Activated T-cell treated with anti-CD3 and anti-CD28 coated beads for 1 hour (primary cell): ENCODE data around the gene ITIH2.
"Not testable (repeated sequence)": the region's sequence is repeated elsewhere in the genome, so short reads cannot be mapped to it uniquely, and the experiment has no call there.

Experiments used
- DNase-seq: peaks from one replicate; pipeline ENCODE4 v3.0.0-alpha.2; 2020; ENCODE audit warnings: low read depth

Gene ITIH2

GRCh38 chr10:7744307-7744706 is 41.2 kb downstream of the ITIH2 start:
- DNase-seq, result no peak

DNA sequence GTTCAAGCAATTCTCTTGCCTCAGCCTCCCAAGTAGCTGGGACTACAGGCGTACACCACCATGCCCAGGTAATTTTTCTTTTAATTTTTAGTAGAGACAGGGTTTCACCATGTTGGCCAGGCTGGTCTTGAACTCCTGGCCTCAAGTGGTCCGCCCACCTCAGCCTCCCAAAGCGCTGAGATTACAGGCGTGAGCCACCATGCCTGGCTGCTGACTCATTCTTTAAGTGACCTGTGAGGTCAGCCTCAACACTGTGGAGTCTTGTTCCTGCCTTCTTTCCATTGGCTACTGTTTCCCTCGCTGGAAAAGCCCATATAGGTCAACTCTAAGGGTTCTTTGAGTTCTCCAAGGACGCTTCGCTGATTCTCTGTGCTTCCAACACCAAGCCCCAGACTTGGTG is 45.5 kb downstream of the ITIH2 start:
- DNase-seq, result not testable (repeated sequence)

- no peak for DNase-seq
Measured at GRCh38 chr10:7750222-7750621, 47.1 kb downstream of the ITIH2 start.

GRCh38 chr10:7752251-7752650 is 49.1 kb downstream of the ITIH2 start:
- no peak for DNase-seq

DNA sequence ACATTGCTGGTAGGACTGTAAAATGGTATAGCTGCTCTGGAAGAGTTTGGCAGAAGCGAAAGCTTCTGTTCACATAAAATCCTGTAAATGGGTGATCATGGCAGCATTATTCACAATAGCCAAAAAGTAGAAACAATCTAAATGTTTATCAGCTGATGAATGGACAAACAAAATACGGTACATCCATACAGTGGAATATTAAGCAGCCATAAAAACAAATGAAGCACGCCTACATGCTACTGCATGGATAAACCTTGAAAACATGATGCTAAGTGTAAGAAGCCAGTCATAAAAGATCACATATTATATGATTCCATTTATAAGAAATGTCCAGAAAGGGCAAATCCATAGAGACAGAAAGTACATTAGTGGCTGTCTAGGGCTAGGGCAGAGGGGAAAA is 52.0 kb downstream of the ITIH2 start:
- no peak for DNase-seq

DNA sequence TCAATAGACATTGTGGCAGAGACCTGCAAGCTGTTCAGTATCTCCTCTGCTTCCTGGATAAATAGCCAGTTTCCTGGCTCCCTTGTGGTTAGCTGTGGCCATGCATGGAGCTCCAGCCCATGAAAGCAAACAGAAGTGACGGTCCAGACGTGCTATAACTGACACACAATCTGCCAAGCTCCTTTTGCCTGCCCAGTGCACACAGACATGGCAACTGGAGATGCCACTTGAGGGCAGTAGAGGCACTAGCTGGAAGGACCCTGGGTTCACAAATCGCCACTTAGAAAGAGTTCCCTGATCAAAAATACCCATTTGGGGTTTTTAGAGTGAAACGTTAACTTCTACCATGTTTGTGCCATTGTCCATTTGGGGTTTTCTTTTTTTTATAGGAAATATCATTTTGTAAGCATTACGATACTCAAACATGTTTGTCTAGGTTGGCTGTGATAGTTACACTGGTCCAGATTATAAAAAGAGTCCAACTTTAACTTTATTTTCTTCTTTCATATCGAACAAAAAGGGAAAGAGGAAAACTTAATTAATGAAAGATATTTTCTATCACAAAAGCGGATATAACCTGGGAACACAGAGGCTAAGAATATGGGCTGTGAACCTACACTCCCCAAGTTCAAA is 53.4 kb downstream of the ITIH2 start:
- no peak for DNase-seq

DNA sequence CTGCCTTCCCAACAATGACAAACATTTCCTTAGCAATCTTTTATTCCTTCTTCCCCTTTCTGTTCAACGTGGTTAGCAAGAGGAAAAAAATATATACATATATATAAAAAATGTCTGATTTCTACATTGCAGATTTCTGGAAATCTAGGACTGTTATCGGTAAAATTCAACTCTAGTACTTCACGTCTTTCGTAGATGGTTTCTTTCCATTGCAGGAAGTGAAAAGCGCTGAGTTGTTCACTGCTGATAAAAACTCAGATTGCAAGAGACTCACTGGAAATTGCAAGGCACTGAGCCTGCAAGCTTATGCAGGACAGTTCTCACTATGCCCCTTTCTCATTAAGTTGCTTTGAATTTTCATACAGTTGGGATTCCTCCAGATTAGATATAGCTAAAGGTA is 60.8 kb downstream of the ITIH2 start:
- no peak for DNase-seq

DNA sequence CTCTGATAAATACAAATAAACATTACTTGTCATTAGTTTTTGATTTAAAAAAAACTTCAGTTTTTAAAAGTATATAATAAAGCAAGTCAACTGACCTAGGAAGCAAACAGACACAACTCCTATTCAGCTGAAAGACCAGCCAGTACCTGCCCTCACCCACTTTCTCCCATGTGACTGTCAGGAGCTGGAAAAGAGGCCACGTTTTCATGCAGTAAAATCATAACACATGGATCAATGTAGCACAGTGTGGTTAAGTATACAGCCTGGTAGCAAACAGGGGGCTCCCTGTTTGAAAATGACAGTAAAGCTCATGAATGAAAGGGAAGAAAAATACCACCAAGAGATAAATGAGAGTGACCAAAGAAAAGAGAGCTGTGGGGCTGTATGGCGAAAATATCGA is 63.1 kb downstream of the ITIH2 start:
- DNase-seq, result no peak

DNA sequence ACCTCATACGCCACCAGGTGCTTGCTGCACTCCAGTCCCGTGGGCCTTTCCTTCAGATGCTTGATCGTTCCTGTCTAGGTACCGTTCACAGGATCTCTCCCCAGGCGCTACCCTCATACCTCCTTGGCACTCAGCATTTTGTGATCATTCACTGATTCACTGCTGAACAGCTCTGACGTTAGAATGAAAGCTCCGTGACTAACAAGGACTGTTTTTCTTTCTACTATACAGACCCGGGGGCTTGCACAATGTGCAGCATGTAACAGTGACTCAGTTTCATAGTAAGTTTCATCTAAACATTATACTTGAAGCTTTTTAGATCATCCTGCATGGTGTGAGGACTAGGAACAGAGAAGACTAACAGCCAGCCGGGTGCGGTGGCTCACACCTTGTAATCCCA is 64.1 kb downstream of the ITIH2 start:
- DNase-seq, result no peak

- no peak for DNase-seq
Measured at GRCh38 chr10:7768417-7768816, 65.3 kb downstream of the ITIH2 start.

DNA sequence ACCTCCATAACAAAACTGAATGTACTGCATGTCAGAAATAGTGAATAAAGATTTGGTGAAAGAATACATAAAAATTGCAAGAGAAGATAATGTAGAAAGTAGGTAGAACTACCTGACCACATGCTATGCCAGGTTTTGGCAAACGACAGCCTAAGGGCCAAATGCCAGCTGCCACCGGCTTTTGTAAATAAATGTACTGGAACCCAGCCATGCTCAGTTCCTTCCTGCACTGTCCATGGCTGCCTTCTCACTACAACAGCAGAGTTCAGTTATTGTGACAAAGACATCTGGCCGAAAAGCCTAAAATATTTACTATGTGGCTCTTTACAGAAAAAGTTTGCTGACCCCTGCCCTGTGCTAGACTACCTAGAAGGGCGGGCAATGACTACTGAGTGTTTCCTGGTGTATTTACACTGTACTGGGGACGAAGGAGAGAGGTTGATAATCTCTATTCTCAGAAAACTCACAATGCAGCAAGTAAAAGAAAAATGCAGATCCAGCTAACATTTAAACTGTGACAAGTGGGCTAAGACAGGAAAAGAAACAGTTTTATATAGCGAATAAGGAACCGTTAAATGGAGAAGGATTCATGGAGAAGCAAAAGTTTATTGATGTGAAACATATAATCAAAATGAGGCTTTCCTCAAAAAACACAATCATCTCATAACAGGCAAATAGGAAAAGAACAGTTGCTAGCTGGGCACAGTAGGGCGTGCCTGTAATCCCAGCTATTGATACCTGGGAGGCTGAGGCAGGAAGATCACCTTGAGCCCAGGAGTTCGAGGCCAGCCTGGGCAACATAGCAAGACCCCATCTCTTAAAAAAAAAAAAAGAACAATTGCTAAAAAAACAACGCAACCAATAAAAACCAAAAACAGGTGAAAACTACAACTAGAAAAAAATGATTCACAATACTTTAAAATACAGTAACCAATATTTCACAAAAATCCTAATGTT is 71.0 kb downstream of the ITIH2 start:
- DNase-seq, result no peak

DNA sequence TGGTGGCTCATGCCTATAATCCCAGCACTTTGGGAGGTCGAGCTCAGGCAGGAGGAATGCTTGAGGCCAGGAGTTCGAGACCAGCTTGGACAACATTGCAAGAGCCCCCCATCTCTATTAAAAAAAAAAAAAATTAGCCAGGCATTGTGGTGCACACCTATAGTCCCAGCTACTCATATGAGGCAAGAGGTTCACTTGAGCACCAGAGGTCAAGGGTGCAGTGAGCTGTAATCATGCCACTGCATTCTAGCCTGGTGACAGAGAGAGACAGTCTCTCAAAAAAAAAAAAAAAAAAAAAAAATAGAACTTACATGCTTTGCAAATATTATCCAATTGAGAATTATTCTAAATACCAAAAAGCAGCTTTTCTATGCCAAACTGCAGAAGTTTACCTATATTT is 73.7 kb downstream of the ITIH2 start:
- DNase-seq, result no peak

DNA sequence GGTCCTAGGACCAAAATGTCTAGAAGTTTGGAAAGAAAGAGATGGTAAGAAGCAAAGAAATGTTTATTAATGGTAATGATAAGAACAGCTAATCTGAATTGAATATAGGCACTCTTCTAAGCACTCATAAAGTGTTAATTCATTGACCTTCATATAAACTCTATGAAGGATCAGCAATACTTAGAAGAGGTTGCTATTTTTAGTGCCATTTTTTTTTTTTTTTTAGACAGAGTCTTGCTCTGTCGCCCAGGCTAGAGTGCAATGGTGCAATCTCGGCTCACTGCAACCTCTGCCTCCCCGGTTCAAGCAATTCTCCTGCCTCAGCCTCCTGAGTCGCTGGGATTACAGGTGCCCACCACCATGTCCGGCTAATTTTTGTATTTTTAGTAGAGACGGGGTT is 79.1 kb downstream of the ITIH2 start:
- DNase-seq, result not testable (repeated sequence)

- no peak for DNase-seq
Measured at GRCh38 chr10:7786430-7786829, 83.3 kb downstream of the ITIH2 start.

- no peak for DNase-seq
Measured at GRCh38 chr10:7787150-7787856, 84.2 kb downstream of the ITIH2 start.

GRCh38 chr10:7787857-7788638 is 84.9 kb downstream of the ITIH2 start, which contains the start of the genes ATP5F1C and KIN:
ATP5F1C (plus strand) TSS chr10:7788177; CDS start chr10:7788208, 31 bp downstream.
KIN (minus strand) TSS chr10:7787993; CDS start chr10:7787933, 60 bp downstream.
- peak; percentile 94 for DNase-seq

DNA sequence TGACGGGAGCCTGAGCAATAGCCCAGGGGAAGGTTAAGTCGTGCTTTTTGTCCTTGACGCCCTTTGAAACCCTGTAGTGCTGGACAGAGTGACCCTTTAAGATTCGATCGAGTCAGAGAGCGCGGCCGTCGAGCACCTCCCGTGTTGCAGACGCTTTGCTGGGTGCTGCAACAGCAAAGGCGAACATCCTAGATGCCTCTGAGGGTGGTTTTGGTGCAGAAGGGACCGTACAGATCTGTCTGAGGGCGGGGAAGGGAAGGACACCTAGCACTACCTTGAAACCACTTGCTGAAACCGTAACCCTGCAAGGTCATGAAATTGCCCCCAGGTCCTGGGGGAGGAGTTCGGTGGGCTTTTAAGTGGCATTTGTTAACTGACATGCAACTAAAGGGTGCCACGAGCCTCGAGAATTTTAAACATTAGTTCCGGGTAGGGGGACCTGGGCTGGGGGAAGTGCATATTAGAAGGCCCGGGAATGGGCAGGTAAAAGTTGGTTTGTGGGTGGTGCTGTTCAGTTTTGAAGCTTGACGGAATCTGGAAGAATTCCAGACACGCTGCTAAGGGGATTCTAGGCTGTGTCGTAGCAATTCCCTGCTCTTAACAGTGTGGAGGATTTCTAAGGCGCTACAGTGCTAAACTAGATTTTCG is 85.6 kb downstream of the ITIH2 start:
- DNase-seq, result no peak

GRCh38 chr10:7789390-7789789 is 86.3 kb downstream of the ITIH2 start:
- no peak for DNase-seq

- no peak for DNase-seq
Measured at GRCh38 chr10:7792541-7792940, 89.4 kb downstream of the ITIH2 start.

GRCh38 chr10:7794251-7795026 is 91.3 kb downstream of the ITIH2 start:
- DNase-seq, result no peak
